Right lobe of liver (tissue), 4 donors: ENCODE data around the gene SLC17A8.

Experiments
- CTCF ChIP-seq, 4 donors: fragments of 200-600 bp in 3 of 4; fragments of 450-650 bp in 1 of 4; IDR thresholded peaks; one replicate each; pipeline versions ENCODE4 v1.5.1 to v1.8.0; 2016 to 2022; ENCODE audit warnings: antibody characterized with exemption in 4 of 4, mild to moderate bottlenecking in 2 of 4
- POLR2A ChIP-seq: fragments of 450-650 bp; IDR thresholded peaks from one replicate; pipeline ENCODE4 v1.6.1; 2017; ENCODE audit warnings: antibody characterized with exemption, mild to moderate bottlenecking
- donor health status: DM: no; HTN: no; CAD: no.
- donor health status: DM: no; HTN: no; CAD: no.
- donor health status: DM: no; HTN: yes; CAD: no.

GRCh38 chr12:100433701-100434100, 76.8 kb downstream of the SLC17A8 start:
- no peak for TF ChIP-seq POLR2A
- TF ChIP-seq CTCF (IDR thresholded peaks at IDR 0.05), result no peak
